H9 (cell line): ENCODE data around the gene IQSEC1. TPM values are rescaled to one million over a fixed set of nuclear protein-coding genes. Genes with fewer than 3 reads are reported as not detected.

Experiments used
- DNase-seq: peaks from one replicate; pipeline ENCODE4 v3.0.0-alpha.2; 2017
- H2AFZ ChIP-seq: one replicate; pipeline ENCODE4 v1.6.1; 2013; ENCODE audit warnings: mild to moderate bottlenecking, low read length, control low read depth, moderate library complexity
- H2AK5ac ChIP-seq: 2 replicates; pipeline ENCODE4 v1.6.1; 2013; ENCODE audit warnings: low read length, control low read depth, mixed read lengths; ENCODE audit not compliant: insufficient read length
- H2BK120ac ChIP-seq: one replicate; pipeline ENCODE4 v1.6.1; 2013; ENCODE audit warnings: low read depth, mild to moderate bottlenecking, low read length, control low read depth, inconsistent platforms; ENCODE audit not compliant: poor library complexity, severe bottlenecking
- H2BK12ac ChIP-seq: 2 replicates; pipeline ENCODE4 v1.6.1; 2013; ENCODE audit warnings: low read length, control low read depth, mixed read lengths, low read depth; ENCODE audit not compliant: insufficient read length
- H2BK15ac ChIP-seq: 2 replicates; pipeline ENCODE4 v1.6.1; 2013; ENCODE audit warnings: low read depth, low read length, control low read depth
- H2BK20ac ChIP-seq: one replicate; pipeline ENCODE4 v1.6.1; 2013; ENCODE audit warnings: low read depth, mild to moderate bottlenecking, low read length, control low read depth, inconsistent platforms; ENCODE audit not compliant: poor library complexity, severe bottlenecking
- H2BK5ac ChIP-seq: 2 replicates; pipeline ENCODE4 v1.6.1; 2013; ENCODE audit warnings: low read length, control low read depth, mixed read lengths; ENCODE audit not compliant: insufficient read length
- H3K14ac ChIP-seq: 2 replicates; pipeline ENCODE4 v1.6.1; 2013; ENCODE audit warnings: low read length, control low read depth; ENCODE audit not compliant: insufficient read depth
- H3K18ac ChIP-seq: 2 replicates; pipeline ENCODE4 v1.6.1; 2013; ENCODE audit warnings: low read depth, mild to moderate bottlenecking, mixed read lengths, low read length, control low read depth; ENCODE audit not compliant: insufficient read length
- H3K23ac ChIP-seq: 2 replicates; pipeline ENCODE4 v1.6.1; 2013; ENCODE audit warnings: low read length, control low read depth, mixed read lengths, low read depth; ENCODE audit not compliant: insufficient read length
- H3K23me2 ChIP-seq: 2 replicates; pipeline ENCODE4 v1.6.1; 2013; ENCODE audit warnings: low read depth, mild to moderate bottlenecking, mixed read lengths, low read length, control low read depth; ENCODE audit not compliant: insufficient read length, poor library complexity, severe bottlenecking
- H3K27ac ChIP-seq: 2 replicates; pipeline ENCODE4 v1.5.1; 2013; ENCODE audit warnings: low read length, control low read depth, mixed read lengths, low read depth; ENCODE audit not compliant: insufficient read length
- H3K27me3 ChIP-seq: 2 replicates; pipeline ENCODE4 v1.6.1; 2013; ENCODE audit warnings: low read length, control low read depth, inconsistent platforms; ENCODE audit not compliant: insufficient read depth
- H3K4ac ChIP-seq: 2 replicates; pipeline ENCODE4 v1.6.1; 2013; ENCODE audit warnings: low read depth, mild to moderate bottlenecking, control low read depth, inconsistent platforms, low read length, moderate library complexity
- H3K4me1 ChIP-seq: 2 replicates; pipeline ENCODE4 v1.6.1; 2013; ENCODE audit warnings: low read length, control low read depth, inconsistent platforms; ENCODE audit not compliant: insufficient read depth
- H3K4me2 ChIP-seq: 2 replicates; pipeline ENCODE4 v1.6.1; 2013; ENCODE audit warnings: low read length, control low read depth, mixed read lengths; ENCODE audit not compliant: insufficient read length, insufficient read depth
- H3K56ac ChIP-seq: 2 replicates; pipeline ENCODE4 v1.6.1; 2013; ENCODE audit warnings: low read depth, mild to moderate bottlenecking, mixed read lengths, low read length, control low read depth; ENCODE audit not compliant: insufficient read length
- H3K79me1 ChIP-seq: 2 replicates; pipeline ENCODE4 v1.6.1; 2013; ENCODE audit warnings: low read depth, mild to moderate bottlenecking, moderate library complexity, low read length, control low read depth, inconsistent platforms; ENCODE audit not compliant: insufficient read depth, poor library complexity, severe bottlenecking
- H3K79me2 ChIP-seq: 2 replicates; pipeline ENCODE4 v1.6.1; 2013; ENCODE audit warnings: low read length, control low read depth, inconsistent platforms; ENCODE audit not compliant: insufficient read depth
- H3K9ac ChIP-seq: 2 replicates; pipeline ENCODE4 v1.6.1; 2013; ENCODE audit warnings: low read length, control low read depth, mixed read lengths; ENCODE audit not compliant: insufficient read length; ENCODE audit errors: extremely low read depth
- H3K9me3 ChIP-seq: one replicate; pipeline ENCODE4 v1.6.1; 2013; ENCODE audit warnings: low read depth, low read length, inconsistent platforms; ENCODE audit not compliant: control insufficient read depth
- H3T11ph ChIP-seq: one replicate; pipeline ENCODE4 v1.6.1; 2013; ENCODE audit warnings: mild to moderate bottlenecking, low read length, control low read depth, inconsistent platforms
- H4K20me1 ChIP-seq: one replicate; pipeline ENCODE4 v1.6.1; 2013; ENCODE audit not compliant: control insufficient read depth, insufficient read length, insufficient read depth
- H4K5ac ChIP-seq: 2 replicates; pipeline ENCODE4 v1.6.1; 2013; ENCODE audit warnings: low read depth, mild to moderate bottlenecking, mixed read lengths, low read length, control low read depth; ENCODE audit not compliant: insufficient read length
- H4K8ac ChIP-seq: replicated peaks from 2 replicates; pipeline ENCODE4 v1.6.1; 2013; ENCODE audit warnings: low read length, control low read depth, mixed read lengths, low read depth; ENCODE audit not compliant: insufficient read length
- H4K91ac ChIP-seq: 2 replicates; pipeline ENCODE4 v1.6.1; 2013; ENCODE audit warnings: low read depth, mild to moderate bottlenecking, moderate library complexity, mixed read lengths, low read length, control low read depth; ENCODE audit not compliant: insufficient read length
- H3K27ac Mint-ChIP-seq, 3 experiments: 2 replicates in 2 of 3; 3 replicates in 1 of 3; pipeline ENCODE4 v1.8.0; 2020 to 2021; ENCODE audit warnings: mixed read lengths in 3 of 3, mild to moderate bottlenecking in 1 of 3, moderate library complexity in 1 of 3
- H3K27me3 Mint-ChIP-seq: 2 replicates; pipeline ENCODE4 v1.8.0; 2021; ENCODE audit warnings: low read depth, mild to moderate bottlenecking, moderate library complexity, mixed read lengths
- H3K36me3 Mint-ChIP-seq, 3 experiments: 2 replicates in 2 of 3; 3 replicates in 1 of 3; pipeline ENCODE4 v1.8.0; 2020 to 2021; ENCODE audit warnings: low read depth in 3 of 3, mixed read lengths in 3 of 3; ENCODE audit not compliant: insufficient read depth in 1 of 3
- H3K4me1 Mint-ChIP-seq, 2 experiments: 2 replicates each; pipeline ENCODE4 v1.8.0; 2020; ENCODE audit warnings: mixed read lengths in 2 of 2
- H3K4me3 Mint-ChIP-seq, 2 experiments: 2 replicates in 1 of 2; 3 replicates in 1 of 2; pipeline ENCODE4 v1.8.0; 2020 to 2021; ENCODE audit warnings: mild to moderate bottlenecking in 2 of 2, mixed read lengths in 2 of 2, moderate library complexity in 1 of 2
- H3K9me3 Mint-ChIP-seq, 2 experiments: 2 replicates in 1 of 2; 3 replicates in 1 of 2; pipeline ENCODE4 v1.8.0; 2020; ENCODE audit warnings: mild to moderate bottlenecking in 2 of 2, mixed read lengths in 2 of 2, moderate library complexity in 1 of 2
- CTCF ChIP-seq: fragments of 200-600 bp; sonication (generic); conservative IDR thresholded peaks from 3 replicates; pipeline ENCODE4 v1.8.0; 2021; ENCODE audit warnings: antibody characterized with exemption, mild to moderate bottlenecking
- WGBS: extraction: QIAGEN DNeasy Blood & Tissue Kit; methylation state at CpG from one replicate; pipeline ENCODE4 v1.1.7; 2013; ENCODE audit warnings: missing lambda C conversion rate, low lambda C conversion rate, mixed read lengths; ENCODE audit not compliant: insufficient read length; ENCODE audit errors: extremely low coverage; 5-methylcytosine and 5-hydroxymethylcytosine counted together
- long read RNA-seq: library from polyadenylated mRNA; unstranded; transcript quantifications from one replicate; pipeline ENCODE4 v2.0.0, GENCODE V29; 2020
- total RNA-seq: library from RNA; stranded (reverse); gene quantifications from 2 replicates; pipeline ENCODE4 v1.2.1, GENCODE V29; 2021

Gene IQSEC1
- 17.8 and 19.1 TPM in 2 replicates for total RNA-seq
- long read RNA-seq, partial matches to known transcripts: 19 of 21 reads
- long read RNA-seq, other reads (novel, unspliced or antisense): 2 of 21 reads

GRCh38 chr3:13073326-13074005 lies at the start of gene IQSEC1:
Gene IQSEC1 (minus strand): TSS chr3:13073429. CDS start chr3:13073014, 415 bp downstream.
- Histone ChIP-seq H3K14ac (peak within 1 kb of the TSS; percentile 51; the same call in 1 of the 2 replicates), H3T11ph (no peak within 1 kb of the TSS), H4K8ac (no peak within 1 kb of the TSS), H4K20me1 (no peaks in the 10 kb centered on the region), H3K27ac (no peak within 1 kb of the TSS), H2AK5ac (no peak within 1 kb of the TSS), H2BK120ac (no peak within 1 kb of the TSS), H3K27me3 (peaks cover 5% of the 10 kb centered on the region; the same call in 1 of the 2 replicates), H4K5ac (no peak within 1 kb of the TSS), H3K79me1 (no peaks in the 10 kb centered on the region), H4K91ac (no peak within 1 kb of the TSS), H2BK12ac (no peak within 1 kb of the TSS), H3K9ac (no peak within 1 kb of the TSS), H3K4me1 (no peaks in the 10 kb centered on the region), H3K23ac (no peak within 1 kb of the TSS), H3K9me3 (no peaks in the 10 kb centered on the region), H3K4me2 (peak within 1 kb of the TSS; percentile 47), H2BK20ac (no peak within 1 kb of the TSS), H3K4ac (no peak within 1 kb of the TSS), H3K79me2 (no peaks in the 10 kb centered on the region), H2BK15ac (no peak within 1 kb of the TSS), H3K23me2 (peaks cover 3% of the 10 kb centered on the region), H2AFZ (no peak within 1 kb of the TSS), H3K56ac (no peak within 1 kb of the TSS), H3K18ac (peak within 1 kb of the TSS; percentile 54), H2BK5ac (no peak within 1 kb of the TSS)
- no peak for TF ChIP-seq CTCF
- Mint-ChIP-seq H3K27ac (peak within 1 kb of the TSS in 1 of 3 experiments; percentile 70; a peak in 1 of 7 replicates), H3K9me3 (no peaks in the 10 kb centered on the region), H3K4me3 (peak within 1 kb of the TSS; percentile 67 to 86), H3K4me1 (peaks cover 10 to 22% of the 10 kb centered on the region in 2 experiments), H3K36me3 (peaks cover 0 to 1% (median 0%) of the 10 kb centered on the region in 3 experiments; a peak in 1 of 7 replicates), H3K27me3 (peaks cover 63% of the 10 kb centered on the region)
- DNase-seq: peak; percentile 79
- no CpG with 5 or more reads among the region's 63 CpGs for WGBS
